AG08395 (cell line): ENCODE results near the gene GALK2.

ENCODE experiments used
- DNase-seq: peaks from one replicate; pipeline ENCODE4 v3.0.0; 2012; ENCODE audit warnings: mixed read lengths, low spot score

GALK2 gene

GRCh38 chr15:49282366-49282765 is 112.3 kb downstream of the GALK2 start:
- peak; percentile 87 for DNase-seq

DNA sequence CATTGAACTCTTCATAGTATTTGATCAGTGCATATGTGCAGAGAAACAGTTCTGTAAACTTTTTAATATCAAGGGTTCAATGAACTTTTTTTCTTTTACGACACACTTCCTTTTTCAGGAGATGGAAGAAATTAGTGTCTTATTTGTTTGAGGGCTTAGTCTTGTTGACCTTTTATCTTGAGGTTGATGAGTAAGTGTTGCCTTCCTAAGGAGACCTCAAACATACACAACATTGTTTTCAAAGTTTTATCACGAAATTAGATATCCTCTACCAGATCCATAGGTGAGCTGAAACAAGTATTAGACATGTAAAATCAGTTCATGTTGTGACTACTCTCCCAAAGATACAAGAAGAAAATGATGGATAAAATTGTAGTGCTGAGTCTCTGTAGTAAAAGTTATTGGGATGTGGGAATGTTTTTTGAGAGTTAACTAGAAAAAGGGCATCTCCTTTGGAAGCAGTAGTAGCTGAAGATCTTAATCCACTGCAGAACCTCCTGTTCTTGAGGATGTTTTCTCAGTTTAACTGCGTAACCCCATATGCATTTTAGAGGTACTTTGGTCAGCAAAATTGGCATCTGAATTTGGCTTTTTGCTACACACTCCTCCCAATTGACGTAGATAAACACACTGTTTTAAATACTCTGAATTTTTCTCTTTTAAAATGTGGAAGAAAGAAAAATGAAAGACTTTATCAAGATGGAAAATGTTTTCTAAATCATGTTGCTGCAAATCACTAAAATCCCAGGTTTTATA is 116.8 kb downstream of the GALK2 start:
- DNase-seq: no peak

DNA sequence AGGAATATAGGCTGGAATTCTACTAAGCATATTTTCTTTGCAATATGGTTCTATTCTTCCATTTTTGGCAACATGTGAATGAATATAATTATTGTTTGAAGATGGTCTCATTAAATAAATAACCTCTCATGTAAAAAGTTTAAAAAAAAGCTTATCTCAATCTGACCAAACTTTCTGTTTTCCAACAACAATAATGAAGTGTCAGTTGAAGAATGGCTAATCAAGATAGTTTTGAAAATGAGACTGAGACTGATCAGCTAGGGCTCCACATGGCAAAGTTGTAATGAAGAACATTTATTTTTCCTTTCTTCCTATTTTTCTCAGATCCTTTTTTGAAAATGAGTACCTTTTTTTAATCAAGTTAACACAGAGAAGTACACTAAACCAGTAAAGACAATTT is 117.4 kb downstream of the GALK2 start:
- DNase-seq: no peak

DNA sequence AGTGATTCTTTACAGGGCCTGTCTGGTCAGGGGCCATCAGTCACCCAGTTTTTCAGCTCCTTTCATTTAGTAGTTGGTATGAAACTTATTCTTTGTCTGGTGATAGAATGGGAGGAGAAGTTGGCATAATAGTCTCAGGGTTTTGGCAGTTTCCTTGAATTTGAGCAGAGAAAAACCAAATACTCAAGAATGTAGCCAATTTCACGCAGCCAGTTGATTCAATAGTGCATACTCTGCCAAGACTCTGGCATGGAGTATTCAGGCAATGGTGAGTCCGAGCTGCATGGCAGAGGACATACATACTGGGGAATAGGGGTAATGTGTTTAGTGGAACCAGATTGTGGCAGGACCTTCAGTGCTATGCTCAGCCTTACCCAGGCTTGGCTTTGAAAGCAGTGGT is 118.3 kb downstream of the GALK2 start:
- DNase-seq: peak; percentile 15

GRCh38 chr15:49290191-49290590 is 120.1 kb downstream of the GALK2 start:
- DNase-seq: no peak

GRCh38 chr15:49293941-49294340 is 123.9 kb downstream of the GALK2 start:
- DNase-seq: no peak

- DNase-seq: no peak
These were observed 126.2 kb downstream of the GALK2 start for GRCh38 chr15:49296258-49296657.

DNA sequence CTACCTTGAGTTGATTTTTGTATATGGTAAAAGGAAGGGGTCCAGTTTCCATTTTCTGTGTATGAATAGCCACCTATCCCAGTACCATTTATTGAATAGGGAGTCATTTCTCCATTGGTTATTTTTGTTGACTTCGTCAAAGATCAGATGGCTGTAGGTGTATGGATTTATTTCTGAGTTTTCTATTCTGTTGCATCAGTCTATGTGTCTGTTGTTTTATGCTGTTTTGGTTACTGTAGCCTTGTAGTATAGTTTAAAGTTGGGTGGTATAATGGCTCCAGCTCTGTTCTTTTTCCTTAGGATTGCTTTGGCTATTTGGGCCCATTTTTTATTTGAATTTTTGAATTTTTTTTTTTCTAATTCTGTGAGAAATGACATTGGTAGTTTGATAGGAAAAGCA is 127.5 kb downstream of the GALK2 start:
- no peak for DNase-seq

GRCh38 chr15:49300856-49301255 is 130.8 kb downstream of the GALK2 start:
- no peak for DNase-seq

DNA sequence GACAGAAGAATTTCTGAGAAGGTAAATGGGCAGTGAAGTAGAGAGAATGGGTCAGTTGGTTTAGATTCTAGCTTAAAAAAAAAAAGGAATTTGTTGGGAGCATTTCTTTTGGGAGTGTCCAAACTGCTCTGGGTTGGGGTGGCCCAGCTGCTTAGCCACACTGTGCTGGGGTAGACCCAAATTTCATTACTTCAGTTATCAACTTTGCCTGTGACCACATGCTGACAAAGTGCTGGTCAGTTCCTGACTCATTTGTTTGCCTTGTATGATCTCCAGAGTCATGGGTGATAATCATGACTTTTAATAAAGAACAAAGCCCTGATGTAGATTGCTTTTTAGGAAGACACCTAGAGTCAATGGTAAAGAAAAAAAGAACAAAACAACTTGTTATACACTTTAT is 131.5 kb downstream of the GALK2 start:
- peak; percentile 20 for DNase-seq

- no peak for DNase-seq
These were observed 133.0 kb downstream of the GALK2 start for GRCh38 chr15:49303003-49303402.

DNA sequence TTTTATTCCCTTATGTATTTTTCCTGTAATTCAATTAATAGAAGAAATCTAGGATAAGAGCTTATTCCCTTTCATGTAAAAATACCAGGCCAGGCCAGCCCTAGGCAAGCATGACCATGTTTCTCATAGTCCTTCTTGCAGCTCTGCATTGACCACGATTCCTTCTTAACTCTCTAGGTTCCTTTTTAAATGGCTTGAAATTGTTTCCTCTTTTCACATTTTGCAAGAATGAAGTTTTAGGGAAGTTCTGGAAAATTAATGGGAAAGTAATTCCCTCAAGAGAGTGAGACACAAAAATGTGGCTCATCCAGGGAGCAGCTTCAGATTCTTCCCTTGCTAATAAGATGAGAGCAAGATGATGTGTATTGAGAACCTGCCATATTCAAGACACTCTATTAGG is 136.5 kb downstream of the GALK2 start:
- no peak for DNase-seq

GRCh38 chr15:49308686-49309085 is 138.6 kb downstream of the GALK2 start:
- no peak for DNase-seq

GRCh38 chr15:49309889-49310288 is 139.8 kb downstream of the GALK2 start:
- DNase-seq: no peak

DNA sequence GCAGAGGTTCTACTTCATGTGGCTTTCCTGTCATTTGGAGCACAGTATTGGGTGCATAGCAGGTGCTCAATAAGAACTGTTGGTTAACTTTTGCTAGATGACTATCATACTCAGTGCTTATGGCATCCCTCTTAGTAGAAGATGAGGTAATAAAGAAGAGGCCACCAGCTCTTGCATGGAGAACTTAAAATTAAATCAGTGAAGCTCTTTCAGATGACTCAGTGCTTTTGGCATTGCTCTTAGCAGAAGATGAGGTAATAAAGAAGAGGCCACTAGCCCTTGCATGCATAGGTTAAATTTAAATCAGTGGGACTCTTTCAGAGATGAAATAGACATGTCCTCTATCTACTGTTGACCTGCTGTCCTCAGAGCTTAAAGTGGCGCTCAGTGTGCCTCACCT is 143.6 kb downstream of the GALK2 start:
- DNase-seq: peak; percentile 74

DNA sequence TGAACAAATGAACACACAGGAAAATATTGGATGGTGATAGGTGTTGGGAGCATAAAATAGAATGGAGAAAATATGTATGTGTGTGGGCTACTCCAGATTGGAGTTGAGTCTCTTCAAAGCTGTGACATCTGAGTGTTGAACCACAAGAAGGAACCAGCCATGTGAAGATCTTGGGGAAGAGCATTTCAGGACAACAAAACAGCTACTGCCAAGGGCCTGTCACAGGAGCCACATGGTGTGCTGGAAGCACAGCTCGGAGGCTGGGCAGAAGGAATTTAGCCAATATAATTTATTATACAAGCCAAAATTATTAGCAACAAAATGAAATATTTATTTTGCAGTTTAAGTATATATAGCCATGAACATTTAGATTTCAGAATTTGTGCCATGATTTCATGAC is 144.7 kb downstream of the GALK2 start:
- no peak for DNase-seq

DNA sequence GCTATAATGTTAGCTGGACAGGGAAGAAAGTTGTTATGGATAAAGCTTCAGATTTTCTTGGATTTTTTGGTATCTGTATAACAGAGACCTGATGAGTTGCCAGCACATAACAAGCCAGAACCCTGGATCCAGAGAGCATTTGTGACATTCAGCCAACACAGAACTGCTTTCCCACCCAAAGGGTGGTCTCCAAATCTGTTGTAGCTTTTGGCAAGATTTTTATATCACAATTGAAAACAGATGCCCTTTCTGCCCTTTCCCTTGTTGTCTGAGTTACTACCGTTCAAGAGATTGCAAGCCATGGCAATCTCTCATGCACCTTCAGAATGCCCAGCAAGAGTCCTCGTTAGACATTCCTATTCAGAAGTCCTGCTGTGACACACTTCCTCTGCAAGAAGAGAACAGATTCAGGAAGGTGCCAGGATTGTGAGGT is 145.4 kb downstream of the GALK2 start:
- no peak for DNase-seq

GRCh38 chr15:49320351-49320750 is 150.3 kb downstream of the GALK2 start:
- no peak for DNase-seq

- DNase-seq: no peak
These were observed 153.2 kb downstream of the GALK2 start for GRCh38 chr15:49323207-49323606.

DNA sequence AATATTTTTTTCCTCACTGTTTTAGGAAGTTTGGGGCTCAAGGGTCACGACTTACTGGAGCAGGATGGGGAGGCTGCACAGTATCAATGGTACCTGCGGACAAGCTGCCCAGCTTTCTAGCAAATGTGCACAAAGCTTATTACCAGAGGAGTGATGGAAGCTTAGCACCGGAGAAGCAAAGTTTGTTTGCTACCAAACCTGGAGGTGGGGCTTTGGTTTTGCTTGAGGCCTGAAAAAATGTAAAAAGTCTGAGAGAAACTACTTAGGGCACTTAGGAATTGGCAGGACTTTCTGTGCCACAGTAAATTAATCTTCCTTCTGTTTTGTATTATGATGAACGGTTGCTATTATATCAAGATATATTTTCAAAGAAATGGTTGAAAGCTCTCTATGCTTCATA is 157.9 kb downstream of the GALK2 start:
- no peak for DNase-seq

DNA sequence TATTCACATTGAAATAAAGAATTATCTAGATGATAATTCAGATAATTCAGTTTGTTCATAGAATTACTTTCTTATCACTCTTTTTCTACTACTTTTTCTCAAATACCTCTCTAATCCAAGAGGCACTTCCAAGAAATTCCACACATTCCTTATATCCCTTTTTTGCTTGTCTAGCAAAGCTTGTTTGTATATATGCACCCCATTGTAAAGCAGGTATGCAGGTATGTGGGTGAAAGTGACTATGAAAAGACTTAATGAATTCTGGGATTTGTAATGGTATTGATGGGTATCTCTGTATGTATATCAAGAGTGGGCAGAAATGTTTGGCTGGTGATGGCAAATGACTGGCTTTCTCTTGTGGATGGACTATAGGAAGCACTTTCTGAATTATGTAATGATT is 158.9 kb downstream of the GALK2 start:
- no peak for DNase-seq

GRCh38 chr15:49330166-49330565 is 160.1 kb downstream of the GALK2 start:
- DNase-seq: no peak

DNA sequence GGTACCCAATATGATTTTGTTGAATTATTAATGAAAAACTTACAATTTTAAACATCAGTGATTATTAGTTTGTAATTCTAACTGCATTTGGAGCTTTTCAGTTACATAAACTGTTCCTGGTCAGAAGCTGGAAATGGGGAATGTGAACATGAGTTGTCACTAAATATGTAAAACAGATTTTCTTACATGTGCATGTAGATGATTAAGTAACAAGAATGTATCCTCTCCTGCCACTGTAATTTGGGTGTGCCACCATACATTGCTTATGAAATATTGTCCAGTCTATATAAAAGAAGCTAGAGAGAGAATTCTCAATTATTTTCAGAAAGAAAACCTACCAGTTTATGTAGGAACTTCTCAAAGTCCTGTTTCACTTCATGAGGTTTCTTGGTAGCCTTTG is 161.4 kb downstream of the GALK2 start:
- DNase-seq: no peak

GRCh38 chr15:49331951-49332350 is 161.9 kb downstream of the GALK2 start:
- DNase-seq: no peak
